ENCODE data around the gene SGO2. TPM values are rescaled to one million over a fixed set of nuclear protein-coding genes. Genes with fewer than 3 reads are reported as not detected.

SGO2 gene
- total and polyA plus RNA-seq, 2 donors (not counting 3 experiments of a cell fraction or from before 2014, with no cell fraction given): 1.7 to 20.5 TPM

- FAIRE-seq (peak; percentile 55), DNase-seq (ENCODE audit: low read depth, low spot score) (peak; percentile 8)
- no peaks in the 10 kb centered on the region for H3K9me3 ChIP-seq (replicated peaks; ENCODE audit: control insufficient read depth, insufficient read depth, low read length)
- no peak overlapping the region for H3K9ac ChIP-seq (replicated peaks; ENCODE audit: extremely low read depth, insufficient read depth, low read length)
- no peak overlapping the region for H3K4me2 ChIP-seq (ENCODE audit: insufficient read depth, low read length)
- no peak overlapping the region for H2AFZ ChIP-seq (ENCODE audit: low read depth, low read length)
- peaks cover 0 to 8% of the 10 kb centered on the region in 2 experiments for H3K27me3 ChIP-seq (ENCODE audit: control insufficient read depth in 2 of 2, insufficient read depth in 2 of 2, low read length in 2 of 2)
- intact Hi-C loops (cut with micrococcal nuclease): no loop called here
- no peaks in the 10 kb centered on the region for H3K9me1 ChIP-seq (replicated peaks; ENCODE audit: control insufficient read depth, extremely low read depth, insufficient read depth, low read length)
- no peaks in the 10 kb centered on the region for H3K79me2 ChIP-seq (ENCODE audit: control insufficient read depth, insufficient read depth, low read length)
- H3K27ac ChIP-seq (ENCODE audit: insufficient read depth, low read depth, low read length): no peak overlapping the region
- H3K4me3 ChIP-seq (replicated peaks in 1 of 3; ENCODE audit: insufficient read depth in 1 of 3, low read depth in 1 of 3, low read length in 3 of 3): no peak overlapping the region
- no TSS peak for BruUV-seq (replicated peaks)
- CTCF ChIA-PET: interaction anchor here (1.7 kb wide), 1 partner anchor 14 kb away, joined by 4 read pairs; no protein-coding TSS in a partner anchor
- H3K4me1 ChIP-seq (ENCODE audit: control insufficient read depth, extremely low read depth, insufficient read depth, low read length): no peaks in the 10 kb centered on the region
- POLR2A ChIA-PET: no interaction called here
- no peaks in the 10 kb centered on the region for H4K20me1 ChIP-seq (replicated peaks; ENCODE audit: control insufficient read depth, extremely low read depth, insufficient read depth, low read length)
- no peaks in the 10 kb centered on the region for H3K36me3 ChIP-seq (ENCODE audit: control insufficient read depth in 2 of 2, extremely low read depth in 1 of 2, insufficient read depth in 2 of 2, low read length in 2 of 2)
- dilution Hi-C loops (cut with MboI; ENCODE audit: extremely low pct_ligation_motif_present, low sequenced_read_pairs): no loop called here
- TF ChIP-seq GATA2 (IDR thresholded peaks at IDR 0.05; ENCODE audit: insufficient read depth, insufficient read length, low read depth, low read length): no peak
- no peak for TF ChIP-seq POLR2AphosphoS5 (IDR thresholded peaks at IDR 0.05; ENCODE audit: insufficient read depth, low read depth, low read length)
- TF ChIP-seq MYC (IDR thresholded peaks at IDR 0.05; ENCODE audit: low read depth, low read length): no peak
- TF ChIP-seq JUN (IDR thresholded peaks at IDR 0.05; ENCODE audit: borderline replicate concordance, insufficient read depth, insufficient read length, low read depth): no peak
- TF ChIP-seq FOS (IDR thresholded peaks at IDR 0.05; ENCODE audit: borderline replicate concordance, insufficient read depth, low read length): no peak
- no peak for TF ChIP-seq POLR2A (IDR thresholded peaks at IDR 0.05; ENCODE audit: low read depth, low read length)
- no peak for TF ChIP-seq CTCF (IDR thresholded peaks at IDR 0.05; ENCODE audit: extremely low read depth in 1 of 2, insufficient read depth in 1 of 2, low read depth in 1 of 2, low read length in 2 of 2)
- TF ChIP-seq MAX (IDR thresholded peaks at IDR 0.05; ENCODE audit: insufficient read depth, insufficient read length): no peak
- TF ChIP-seq EZH2 (IDR thresholded peaks at IDR 0.05; ENCODE audit: borderline replicate concordance, low read depth, low read length, severe bottlenecking): no peak
These were observed 66.5 kb downstream of the SGO2 start for GRCh38 chr2:200592406-200593075.
